HepG2 (cell line): ENCODE data around the gene HELZ. TPM values are rescaled to one million over a fixed set of nuclear protein-coding genes. Genes with fewer than 3 reads are reported as not detected.

Experiments used
- ELF4 ChIP-seq: sonication (generic); formaldehyde crosslinking; IDR thresholded peaks from 2 replicates; pipeline ENCODE4 v1.5.0; 2020; ENCODE audit warnings: missing genetic modification reagents, mild to moderate bottlenecking, moderate library complexity, borderline replicate concordance
- EP300 ChIP-seq, 3 experiments: sonication (generic) in 1 of 3; formaldehyde crosslinking in 1 of 3; IDR thresholded peaks; 2 replicates each; pipeline versions ENCODE4 v1.5.1 to v1.6.1; 2011 to 2020; ENCODE audit warnings: low read depth in 2 of 3, low read length in 2 of 3, borderline replicate concordance in 1 of 3, improper control_type of control experiment in 1 of 3, mild to moderate bottlenecking in 1 of 3, missing genetic modification reagents in 1 of 3, moderate library complexity in 1 of 3
- KDM5B ChIP-seq: sonication (generic); formaldehyde crosslinking; IDR thresholded peaks from 2 replicates; pipeline ENCODE4 v1.4.0; 2020; ENCODE audit warnings: missing genetic modification reagents, mild to moderate bottlenecking, borderline replicate concordance
- MAFF ChIP-seq: IDR thresholded peaks from 2 replicates; pipeline ENCODE4 v1.6.1; 2011; ENCODE audit warnings: low read depth, low read length, improper control_type of control experiment
- MAFG ChIP-seq: sonication (generic); formaldehyde crosslinking; IDR thresholded peaks from 2 replicates; pipeline ENCODE4 v1.5.1; 2020; ENCODE audit warnings: mild to moderate bottlenecking, missing genetic modification reagents
- RCOR2 ChIP-seq: IDR thresholded peaks from 2 replicates; pipeline ENCODE4 v1.6.1; 2016; ENCODE audit warnings: missing biosample characterization, missing genetic modification reagents
- RFX1 ChIP-seq: fragments of 450-650 bp; IDR thresholded peaks from 2 replicates; pipeline ENCODE4 v1.6.1; 2017
- STAG1 ChIP-seq: sonication (generic); formaldehyde crosslinking; IDR thresholded peaks from 2 replicates; pipeline ENCODE4 v1.4.0; 2020; ENCODE audit warnings: missing genetic modification reagents
- TAF15 ChIP-seq: fragments of 200-400 bp; formaldehyde crosslinking; IDR thresholded peaks from one replicate; pipeline ENCODE4 v1.6.1; 2018; ENCODE audit warnings: mild to moderate bottlenecking, low read depth, low read length; ENCODE audit not compliant: poor library complexity, severe bottlenecking
- YEATS2 ChIP-seq: sonication (generic); formaldehyde crosslinking; IDR thresholded peaks from 2 replicates; pipeline ENCODE4 v1.4.0; 2020; ENCODE audit warnings: missing genetic modification reagents, borderline replicate concordance
- ZNF33A ChIP-seq: sonication (generic); formaldehyde crosslinking; IDR thresholded peaks from 2 replicates; pipeline ENCODE4 v1.5.1; 2020; ENCODE audit warnings: missing genetic modification reagents, mild to moderate bottlenecking, moderate library complexity, borderline replicate concordance
- ZNF569 ChIP-seq: sonication (generic); formaldehyde crosslinking; IDR thresholded peaks from 2 replicates; pipeline ENCODE4 v1.5.0; 2020; ENCODE audit warnings: mild to moderate bottlenecking, missing genetic modification reagents, moderate library complexity, borderline replicate concordance
- polyA plus RNA-seq, 8 experiments: library from polyadenylated mRNA; depleted of rRNA in 3 of 8; stranded (reverse) in 7 of 8; unstranded in 1 of 8; fragments of >200 nt; fragmentation: Illumina TruSeq in 4 of 8; extraction: Trizol in 4 of 8; gene quantifications; 2 replicates each; pipeline versions ENCODE4 v1.2.1 to v1.2.3, GENCODE V29; 2011 to 2016; ENCODE audit warnings: low read depth in 4 of 8, missing spikeins in 1 of 8, mixed read lengths in 1 of 8; ENCODE audit not compliant: insufficient read depth in 1 of 8
- total RNA-seq, 5 experiments: library from RNA; depleted of rRNA; stranded (reverse); fragments of >200 nt; fragmentation: Illumina TruSeq; extraction: Trizol; gene quantifications; 2 replicates each; pipeline ENCODE4 v1.2.3, GENCODE V29; 2016; ENCODE audit warnings: low read depth in 1 of 5
- TF ChIP-seq, protein P1 (sequence below): sonication (generic); formaldehyde crosslinking; IDR thresholded peaks from 2 replicates; pipeline ENCODE4 v1.5.1; 2020; ENCODE audit warnings: mild to moderate bottlenecking, missing genetic modification reagents, borderline replicate concordance
- TF ChIP-seq, protein P2 (sequence below): sonication (generic); formaldehyde crosslinking; IDR thresholded peaks from 2 replicates; pipeline ENCODE4 v1.4.0; 2020; ENCODE audit warnings: mild to moderate bottlenecking, missing genetic modification reagents
- TF ChIP-seq, protein P3 (sequence below): sonication (generic); formaldehyde crosslinking; IDR thresholded peaks from 2 replicates; pipeline ENCODE4 v1.4.0; 2020; ENCODE audit warnings: missing genetic modification reagents, borderline replicate concordance

The HELZ gene
- total and polyA plus RNA-seq, 2 of the 13 experiments (the other 11 are each of a cell fraction or from before 2014, with no cell fraction given), result 35.3 to 52.4 TPM

- TF ChIP-seq, protein P1, sequence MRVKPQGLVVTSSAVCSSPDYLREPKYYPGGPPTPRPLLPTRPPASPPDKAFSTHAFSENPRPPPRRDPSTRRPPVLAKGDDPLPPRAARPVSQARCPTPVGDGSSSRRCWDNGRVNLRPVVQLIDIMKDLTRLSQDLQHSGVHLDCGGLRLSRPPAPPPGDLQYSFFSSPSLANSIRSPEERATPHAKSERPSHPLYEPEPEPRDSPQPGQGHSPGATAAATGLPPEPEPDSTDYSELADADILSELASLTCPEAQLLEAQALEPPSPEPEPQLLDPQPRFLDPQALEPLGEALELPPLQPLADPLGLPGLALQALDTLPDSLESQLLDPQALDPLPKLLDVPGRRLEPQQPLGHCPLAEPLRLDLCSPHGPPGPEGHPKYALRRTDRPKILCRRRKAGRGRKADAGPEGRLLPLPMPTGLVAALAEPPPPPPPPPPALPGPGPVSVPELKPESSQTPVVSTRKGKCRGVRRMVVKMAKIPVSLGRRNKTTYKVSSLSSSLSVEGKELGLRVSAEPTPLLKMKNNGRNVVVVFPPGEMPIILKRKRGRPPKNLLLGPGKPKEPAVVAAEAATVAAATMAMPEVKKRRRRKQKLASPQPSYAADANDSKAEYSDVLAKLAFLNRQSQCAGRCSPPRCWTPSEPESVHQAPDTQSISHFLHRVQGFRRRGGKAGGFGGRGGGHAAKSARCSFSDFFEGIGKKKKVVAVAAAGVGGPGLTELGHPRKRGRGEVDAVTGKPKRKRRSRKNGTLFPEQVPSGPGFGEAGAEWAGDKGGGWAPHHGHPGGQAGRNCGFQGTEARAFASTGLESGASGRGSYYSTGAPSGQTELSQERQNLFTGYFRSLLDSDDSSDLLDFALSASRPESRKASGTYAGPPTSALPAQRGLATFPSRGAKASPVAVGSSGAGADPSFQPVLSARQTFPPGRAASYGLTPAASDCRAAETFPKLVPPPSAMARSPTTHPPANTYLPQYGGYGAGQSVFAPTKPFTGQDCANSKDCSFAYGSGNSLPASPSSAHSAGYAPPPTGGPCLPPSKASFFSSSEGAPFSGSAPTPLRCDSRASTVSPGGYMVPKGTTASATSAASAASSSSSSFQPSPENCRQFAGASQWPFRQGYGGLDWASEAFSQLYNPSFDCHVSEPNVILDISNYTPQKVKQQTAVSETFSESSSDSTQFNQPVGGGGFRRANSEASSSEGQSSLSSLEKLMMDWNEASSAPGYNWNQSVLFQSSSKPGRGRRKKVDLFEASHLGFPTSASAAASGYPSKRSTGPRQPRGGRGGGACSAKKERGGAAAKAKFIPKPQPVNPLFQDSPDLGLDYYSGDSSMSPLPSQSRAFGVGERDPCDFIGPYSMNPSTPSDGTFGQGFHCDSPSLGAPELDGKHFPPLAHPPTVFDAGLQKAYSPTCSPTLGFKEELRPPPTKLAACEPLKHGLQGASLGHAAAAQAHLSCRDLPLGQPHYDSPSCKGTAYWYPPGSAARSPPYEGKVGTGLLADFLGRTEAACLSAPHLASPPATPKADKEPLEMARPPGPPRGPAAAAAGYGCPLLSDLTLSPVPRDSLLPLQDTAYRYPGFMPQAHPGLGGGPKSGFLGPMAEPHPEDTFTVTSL (CRISPR knock-in tag), result peak; percentile 57
- TF ChIP-seq YEATS2 (CRISPR knock-in tag) (peak; percentile 44; the same call in 1 of the 2 replicates), STAG1 (CRISPR knock-in tag) (no peak), EP300 (IDR thresholded peaks at IDR 0.05; ENCODE audit: low read depth in 2 of 2, low read length in 2 of 2) (peak in 1 of 2 experiments; percentile 63; a peak in 1 of 4 replicates), EP300 (CRISPR knock-in tag; IDR thresholded peaks at IDR 0.05; ENCODE audit: borderline replicate concordance) (no peak), MAFF (no peak), RFX1 (no peak), MAFG (CRISPR knock-in tag) (peak; percentile 59; the same call in 1 of the 2 replicates), ZNF569 (CRISPR knock-in tag) (no peak), RCOR2 (CRISPR knock-in tag) (no peak), ZNF33A (no peak), TAF15 (peak; percentile 59), KDM5B (CRISPR knock-in tag) (no peak), ELF4 (no peak)
- TF ChIP-seq, protein P2, sequence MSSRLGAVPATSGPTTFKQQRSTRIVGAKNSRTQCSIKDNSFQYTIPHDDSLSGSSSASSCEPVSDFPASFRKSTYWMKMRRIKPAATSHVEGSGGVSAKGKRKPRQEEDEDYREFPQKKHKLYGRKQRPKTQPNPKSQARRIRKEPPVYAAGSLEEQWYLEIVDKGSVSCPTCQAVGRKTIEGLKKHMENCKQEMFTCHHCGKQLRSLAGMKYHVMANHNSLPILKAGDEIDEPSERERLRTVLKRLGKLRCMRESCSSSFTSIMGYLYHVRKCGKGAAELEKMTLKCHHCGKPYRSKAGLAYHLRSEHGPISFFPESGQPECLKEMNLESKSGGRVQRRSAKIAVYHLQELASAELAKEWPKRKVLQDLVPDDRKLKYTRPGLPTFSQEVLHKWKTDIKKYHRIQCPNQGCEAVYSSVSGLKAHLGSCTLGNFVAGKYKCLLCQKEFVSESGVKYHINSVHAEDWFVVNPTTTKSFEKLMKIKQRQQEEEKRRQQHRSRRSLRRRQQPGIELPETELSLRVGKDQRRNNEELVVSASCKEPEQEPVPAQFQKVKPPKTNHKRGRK, result no peak
- TF ChIP-seq, protein P3, sequence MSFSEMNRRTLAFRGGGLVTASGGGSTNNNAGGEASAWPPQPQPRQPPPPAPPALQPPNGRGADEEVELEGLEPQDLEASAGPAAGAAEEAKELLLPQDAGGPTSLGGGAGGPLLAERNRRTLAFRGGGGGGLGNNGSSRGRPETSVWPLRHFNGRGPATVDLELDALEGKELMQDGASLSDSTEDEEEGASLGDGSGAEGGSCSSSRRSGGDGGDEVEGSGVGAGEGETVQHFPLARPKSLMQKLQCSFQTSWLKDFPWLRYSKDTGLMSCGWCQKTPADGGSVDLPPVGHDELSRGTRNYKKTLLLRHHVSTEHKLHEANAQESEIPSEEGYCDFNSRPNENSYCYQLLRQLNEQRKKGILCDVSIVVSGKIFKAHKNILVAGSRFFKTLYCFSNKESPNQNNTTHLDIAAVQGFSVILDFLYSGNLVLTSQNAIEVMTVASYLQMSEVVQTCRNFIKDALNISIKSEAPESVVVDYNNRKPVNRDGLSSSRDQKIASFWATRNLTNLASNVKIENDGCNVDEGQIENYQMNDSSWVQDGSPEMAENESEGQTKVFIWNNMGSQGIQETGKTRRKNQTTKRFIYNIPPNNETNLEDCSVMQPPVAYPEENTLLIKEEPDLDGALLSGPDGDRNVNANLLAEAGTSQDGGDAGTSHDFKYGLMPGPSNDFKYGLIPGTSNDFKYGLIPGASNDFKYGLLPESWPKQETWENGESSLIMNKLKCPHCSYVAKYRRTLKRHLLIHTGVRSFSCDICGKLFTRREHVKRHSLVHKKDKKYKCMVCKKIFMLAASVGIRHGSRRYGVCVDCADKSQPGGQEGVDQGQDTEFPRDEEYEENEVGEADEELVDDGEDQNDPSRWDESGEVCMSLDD, result 0 out of 2 replicates have a peak, but pooled peaks have one; percentile 15
These were observed at the start of gene HELZ (continued) for GRCh38 chr17:67245073-67245693.
